BLaER1 treated with 17β-estradiol and CSF1 and Interleukin-3, amounts not matched to agents 10 nM and 100 nM (cell line): ENCODE results near the gene EIF4EBP2.

Experiments used
- H3K27ac ChIP-seq, 11 experiments: shearing (Covaris generic); formaldehyde crosslinking; 2 replicates each; pipeline ENCODE4 v1.8.1; 2022
- H3K27me3 ChIP-seq, 11 experiments: shearing (Covaris generic); formaldehyde crosslinking; 2 replicates each; pipeline ENCODE4 v1.8.1; 2022
- H3K36me3 ChIP-seq, 11 experiments: shearing (Covaris generic); formaldehyde crosslinking; 2 replicates each; pipeline ENCODE4 v1.8.1; 2022
- H3K4me1 ChIP-seq, 10 experiments: shearing (Covaris generic); formaldehyde crosslinking; 2 replicates each; pipeline ENCODE4 v1.8.1; 2022
- H3K4me2 ChIP-seq, 11 experiments: shearing (Covaris generic); formaldehyde crosslinking; 2 replicates each; pipeline ENCODE4 v1.8.1; 2022
- H3K4me3 ChIP-seq, 10 experiments: shearing (Covaris generic); formaldehyde crosslinking; 2 replicates each; pipeline ENCODE4 v1.8.1; 2022
- H3K9ac ChIP-seq, 11 experiments: shearing (Covaris generic); formaldehyde crosslinking; 2 replicates each; pipeline ENCODE4 v1.8.1; 2022
- H3K9me3 ChIP-seq, 11 experiments: shearing (Covaris generic); formaldehyde crosslinking; replicated peaks in 1 of 11; 2 replicates each; pipeline ENCODE4 v1.8.1; 2022
- H4K20me1 ChIP-seq, 11 experiments: shearing (Covaris generic); formaldehyde crosslinking; 2 replicates each; pipeline ENCODE4 v1.8.1; 2022
- Cebpa-rat ChIP-seq, 11 experiments: shearing (Covaris generic); IDR thresholded peaks; 2 replicates each; pipeline ENCODE4 v1.8.1; 2022

The EIF4EBP2 gene, protein sequence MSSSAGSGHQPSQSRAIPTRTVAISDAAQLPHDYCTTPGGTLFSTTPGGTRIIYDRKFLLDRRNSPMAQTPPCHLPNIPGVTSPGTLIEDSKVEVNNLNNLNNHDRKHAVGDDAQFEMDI

DNA sequence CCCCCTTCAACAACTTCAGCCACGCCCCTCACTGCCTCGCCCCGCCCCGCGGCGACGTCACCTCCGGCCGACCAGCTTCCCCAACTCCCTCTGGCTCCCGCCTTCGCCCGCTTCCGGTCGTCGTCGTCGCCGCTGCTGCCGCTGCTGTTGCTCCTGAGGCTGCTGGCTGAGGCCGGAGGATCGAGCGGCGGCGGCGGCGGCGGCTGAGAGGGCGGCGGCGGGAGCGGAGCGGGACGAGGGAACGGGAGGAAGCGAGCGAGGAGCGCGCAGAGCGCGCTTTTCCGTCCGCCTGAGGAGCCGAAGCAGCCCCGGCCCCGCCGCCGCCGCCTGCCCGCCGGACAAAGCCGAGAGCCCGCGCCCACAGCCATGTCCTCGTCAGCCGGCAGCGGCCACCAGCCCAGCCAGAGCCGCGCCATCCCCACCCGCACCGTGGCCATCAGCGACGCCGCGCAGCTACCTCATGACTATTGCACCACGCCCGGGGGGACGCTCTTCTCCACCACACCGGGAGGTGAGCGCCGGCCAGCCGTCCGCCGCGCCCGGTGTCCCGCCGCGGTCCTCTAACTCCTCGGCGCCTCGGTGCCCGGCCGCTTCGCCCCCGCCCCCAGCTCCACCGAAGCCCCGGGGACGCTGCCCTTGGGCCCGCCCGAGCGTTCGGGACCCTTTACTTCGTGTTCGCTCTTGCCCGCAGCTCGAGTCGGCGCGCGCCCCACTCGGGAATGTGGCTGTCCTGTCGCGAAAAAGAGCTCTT lies at the start of gene EIF4EBP2:
TSS of gene EIF4EBP2 (plus strand) at position 110 of the 751 bp plus-strand sequence. CDS start at position 367, 257 bp downstream.
- H3K4me3 ChIP-seq = peak within 1 kb of the TSS; percentile 87 to 99 (median 94)
- H3K4me1 ChIP-seq = peaks cover 27 to 39% (median 34%) of the 10 kb centered on the region in 10 experiments
- H3K27ac ChIP-seq = peak within 1 kb of the TSS; percentile 80 to 99 (median 95)
- no peaks in the 10 kb centered on the region for H3K27me3 ChIP-seq
- TF ChIP-seq Cebpa-rat (IDR thresholded peaks at IDR 0.05) = no peak
- peaks cover 0 to 20% (median 12%) of the 10 kb centered on the region in 11 experiments; a peak in 16 of 22 replicates for H3K36me3 ChIP-seq
- peaks cover 30 to 44% (median 40%) of the 10 kb centered on the region in 11 experiments for H4K20me1 ChIP-seq
- H3K9me3 ChIP-seq = no peaks in the 10 kb centered on the region
- H3K4me2 ChIP-seq = peak within 1 kb of the TSS; percentile 89 to 99 (median 95)
- H3K9ac ChIP-seq = peak within 1 kb of the TSS; percentile 92 to 99 (median 97)

DNA sequence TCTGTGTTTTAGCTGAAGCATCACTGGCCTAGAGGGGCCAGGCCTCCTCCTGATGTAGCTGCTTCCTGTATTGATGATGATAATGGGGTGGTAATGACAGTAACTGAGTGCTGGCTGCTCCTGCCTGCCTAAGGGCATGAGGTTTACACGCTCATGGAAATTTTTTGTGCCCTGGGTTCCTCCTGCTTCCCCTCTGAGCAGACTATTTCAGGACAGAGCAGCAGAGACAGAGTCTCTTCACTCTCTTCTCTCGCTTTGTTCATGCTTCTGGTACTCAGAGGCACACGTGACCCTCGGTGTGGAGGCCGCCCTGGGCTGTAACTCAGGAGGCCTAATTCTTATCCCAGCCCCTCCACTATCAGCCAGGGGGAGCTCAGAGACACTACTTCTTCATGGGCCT lies 49.4 kb upstream of the EIF4EBP2 start:
- Histone ChIP-seq H3K36me3 (no peaks in the 10 kb centered on the region), H3K4me1 (peaks cover 38 to 77% (median 65%) of the 10 kb centered on the region in 10 experiments), H3K27me3 (peaks cover 0 to 54% (median 0%) of the 10 kb centered on the region in 11 experiments; a peak in 5 of 22 replicates), H3K9ac (peak overlapping the region in 9 of 11 experiments; percentile 54 to 79 (median 71); a peak in 19 of 22 replicates), H3K4me3 (peak overlapping the region in 4 of 10 experiments; percentile 20 to 54 (median 32); a peak in 4 of 20 replicates), H3K4me2 (peak overlapping the region; percentile 68 to 92 (median 85)), H3K27ac (peak overlapping the region; percentile 27 to 89 (median 81); a peak in 21 of 22 replicates), H3K9me3 (no peaks in the 10 kb centered on the region), H4K20me1 (no peaks in the 10 kb centered on the region; a peak in 2 of 22 replicates)
- no peak for TF ChIP-seq Cebpa-rat (IDR thresholded peaks at IDR 0.05)

DNA sequence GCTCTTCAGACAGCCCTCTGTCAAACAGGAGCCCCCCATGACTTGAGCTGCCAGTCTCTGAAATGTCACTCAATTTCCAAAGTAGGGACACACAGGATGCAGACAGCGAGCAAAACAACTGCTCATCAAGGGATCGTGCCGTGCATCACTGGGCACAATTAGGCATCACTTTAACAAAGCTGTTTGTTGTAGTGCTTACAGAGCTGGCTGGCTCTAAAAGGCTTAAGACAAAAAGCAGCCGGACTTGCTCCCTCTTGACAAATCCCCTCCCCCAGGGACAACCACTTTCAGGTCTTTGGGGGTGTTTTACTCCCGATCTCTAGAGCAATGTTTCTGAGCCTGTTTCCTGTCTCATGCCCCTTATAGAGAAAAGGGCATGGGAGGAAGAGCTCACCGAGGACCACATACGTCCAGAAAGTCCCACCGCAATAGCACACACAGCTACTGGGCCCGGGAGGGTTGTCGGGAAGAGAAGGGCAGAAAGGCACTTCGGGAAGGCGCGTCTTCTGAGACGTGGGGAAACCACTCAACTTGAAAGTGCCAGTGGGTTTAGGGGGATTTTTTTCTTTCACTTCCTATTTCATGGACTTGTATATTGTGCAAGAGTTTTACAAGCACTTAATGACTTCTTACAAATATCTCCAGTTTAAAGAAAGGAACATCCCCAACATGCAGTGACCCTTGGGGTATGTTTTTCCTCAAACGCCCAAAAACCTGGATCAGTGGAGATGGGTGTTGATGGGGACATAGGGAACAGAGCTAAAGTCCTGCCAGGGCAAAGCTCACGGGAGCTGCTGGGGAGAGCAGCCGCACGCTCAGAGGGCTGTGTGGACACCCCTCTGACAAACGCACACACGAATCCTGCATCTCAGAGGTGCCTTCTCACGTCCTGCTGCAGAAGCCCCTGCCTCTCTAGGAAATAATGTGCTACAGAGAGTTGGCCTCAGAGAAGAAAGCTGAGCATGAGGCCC lies 48.6 kb upstream of the EIF4EBP2 start:
- Histone ChIP-seq H3K36me3 (no peaks in the 10 kb centered on the region), H4K20me1 (no peaks in the 10 kb centered on the region; a peak in 1 of 22 replicates), H3K4me3 (peak overlapping the region in 9 of 10 experiments; percentile 16 to 54 (median 29); a peak in 12 of 20 replicates), H3K4me1 (peaks cover 38 to 77% (median 65%) of the 10 kb centered on the region in 10 experiments), H3K27ac (peak overlapping the region; percentile 27 to 89 (median 81); a peak in 21 of 22 replicates), H3K9ac (peak overlapping the region in 10 of 11 experiments; percentile 30 to 79 (median 70); a peak in 19 of 22 replicates), H3K9me3 (no peaks in the 10 kb centered on the region), H3K4me2 (peak overlapping the region; percentile 68 to 92 (median 85)), H3K27me3 (peaks cover 0 to 47% (median 0%) of the 10 kb centered on the region in 11 experiments; a peak in 5 of 22 replicates)
- peak; percentile 77 to 96 (median 93) for TF ChIP-seq Cebpa-rat (IDR thresholded peaks at IDR 0.05)

DNA sequence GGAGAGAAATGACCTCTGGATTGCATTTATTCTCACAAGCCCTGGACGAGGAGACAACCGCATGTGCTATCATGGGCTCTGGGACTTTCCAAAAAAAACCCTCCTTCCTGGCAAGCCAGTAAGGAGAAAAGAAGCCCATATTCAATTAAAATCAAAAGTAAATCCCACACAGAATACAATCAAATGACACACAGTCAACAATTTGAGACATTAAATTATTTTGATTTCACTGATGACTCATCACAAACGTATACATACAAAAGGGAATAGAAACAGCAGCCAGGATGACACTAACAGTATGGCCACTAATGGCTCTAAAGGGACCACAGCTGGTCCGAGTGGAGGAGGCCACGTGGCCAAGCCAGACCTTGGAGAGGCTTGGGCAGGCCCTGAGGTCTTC lies 46.4 kb upstream of the EIF4EBP2 start:
- TF ChIP-seq Cebpa-rat (IDR thresholded peaks at IDR 0.05) = no peak
- no peak overlapping the region for H3K9ac ChIP-seq
- peak overlapping the region in 10 of 11 experiments; percentile 20 to 92 (median 44); a peak in 18 of 22 replicates for H3K4me2 ChIP-seq
- H3K9me3 ChIP-seq = no peaks in the 10 kb centered on the region
- H4K20me1 ChIP-seq = no peaks in the 10 kb centered on the region
- no peak overlapping the region for H3K4me3 ChIP-seq
- peak overlapping the region in 6 of 11 experiments; percentile 21 to 61 (median 34); a peak in 10 of 22 replicates for H3K27ac ChIP-seq
- H3K27me3 ChIP-seq = peaks cover 0 to 31% (median 0%) of the 10 kb centered on the region in 11 experiments; a peak in 3 of 22 replicates
- no peaks in the 10 kb centered on the region for H3K36me3 ChIP-seq
- H3K4me1 ChIP-seq = peaks cover 41 to 74% (median 65%) of the 10 kb centered on the region in 10 experiments

DNA sequence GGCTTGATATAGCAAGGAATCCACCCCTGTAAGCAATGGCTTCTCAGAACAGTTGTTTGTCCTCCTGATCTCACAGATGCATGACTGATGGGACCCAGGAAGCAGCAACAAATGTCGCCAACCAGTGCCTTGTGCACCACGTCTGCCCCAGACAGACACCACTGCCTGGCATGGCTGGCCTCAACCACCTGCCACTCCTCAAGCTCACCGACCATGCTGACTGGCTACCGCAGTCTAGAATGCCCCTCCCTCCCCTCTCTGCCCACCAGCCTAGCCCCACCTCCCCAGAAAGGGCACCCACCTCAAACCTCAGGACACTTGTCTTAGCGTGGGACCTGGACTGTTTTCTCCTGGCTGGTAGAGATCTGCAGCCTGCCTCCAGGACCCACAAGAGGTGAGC lies 45.5 kb upstream of the EIF4EBP2 start:
- peak overlapping the region in 5 of 11 experiments; percentile 15 to 61 (median 32); a peak in 6 of 22 replicates for H3K27ac ChIP-seq
- H3K9me3 ChIP-seq = no peaks in the 10 kb centered on the region
- no peak overlapping the region for H3K9ac ChIP-seq
- TF ChIP-seq Cebpa-rat (IDR thresholded peaks at IDR 0.05) = no peak
- H3K27me3 ChIP-seq = peaks cover 0 to 32% (median 0%) of the 10 kb centered on the region in 11 experiments; a peak in 3 of 22 replicates
- H3K36me3 ChIP-seq = no peaks in the 10 kb centered on the region
- peak overlapping the region; percentile 20 to 92 (median 40); a peak in 21 of 22 replicates for H3K4me2 ChIP-seq
- no peak overlapping the region for H3K4me3 ChIP-seq
- no peaks in the 10 kb centered on the region; a peak in 1 of 22 replicates for H4K20me1 ChIP-seq
- H3K4me1 ChIP-seq = peaks cover 47 to 72% (median 64%) of the 10 kb centered on the region in 10 experiments

DNA sequence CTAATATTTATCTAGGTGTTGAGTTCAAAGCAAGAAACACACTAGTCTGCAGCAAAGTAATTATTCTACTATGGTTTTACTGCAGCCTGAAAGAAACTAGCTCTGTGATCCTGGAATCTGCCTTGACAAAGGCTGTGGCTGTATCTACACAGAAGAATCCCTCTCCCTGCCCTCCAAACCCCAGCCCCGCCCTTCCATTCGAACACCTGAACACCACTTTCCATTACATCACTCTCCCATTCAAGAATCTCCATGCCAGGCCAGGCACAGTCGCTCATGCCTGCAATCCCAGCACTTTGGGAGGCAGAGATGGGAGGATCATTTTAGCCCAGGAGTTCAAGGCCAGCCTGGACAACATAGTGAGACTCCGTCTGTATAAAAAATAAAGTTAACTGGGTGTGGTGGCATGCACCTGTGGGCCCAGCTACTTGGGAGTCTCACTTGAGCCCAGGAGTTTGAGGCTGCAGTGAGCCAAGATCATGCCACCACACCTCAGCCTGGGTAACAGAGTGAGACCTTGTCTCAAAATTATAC lies 44.9 kb upstream of the EIF4EBP2 start:
- no peaks in the 10 kb centered on the region; a peak in 1 of 22 replicates for H4K20me1 ChIP-seq
- peak overlapping the region in 9 of 11 experiments; percentile 20 to 92 (median 32); a peak in 13 of 22 replicates for H3K4me2 ChIP-seq
- no peaks in the 10 kb centered on the region for H3K36me3 ChIP-seq
- no peak for TF ChIP-seq Cebpa-rat (IDR thresholded peaks at IDR 0.05)
- H3K27ac ChIP-seq = 0 out of 22 replicates have a peak overlapping the region, but pooled peaks of 2 of the 11 experiments have one; percentile 3 to 61
- no peak overlapping the region for H3K9ac ChIP-seq
- H3K27me3 ChIP-seq = peaks cover 0 to 30% (median 0%) of the 10 kb centered on the region in 11 experiments; a peak in 3 of 22 replicates
- H3K9me3 ChIP-seq = no peaks in the 10 kb centered on the region
- no peak overlapping the region for H3K4me3 ChIP-seq
- H3K4me1 ChIP-seq = peaks cover 53 to 72% (median 64%) of the 10 kb centered on the region in 10 experiments

DNA sequence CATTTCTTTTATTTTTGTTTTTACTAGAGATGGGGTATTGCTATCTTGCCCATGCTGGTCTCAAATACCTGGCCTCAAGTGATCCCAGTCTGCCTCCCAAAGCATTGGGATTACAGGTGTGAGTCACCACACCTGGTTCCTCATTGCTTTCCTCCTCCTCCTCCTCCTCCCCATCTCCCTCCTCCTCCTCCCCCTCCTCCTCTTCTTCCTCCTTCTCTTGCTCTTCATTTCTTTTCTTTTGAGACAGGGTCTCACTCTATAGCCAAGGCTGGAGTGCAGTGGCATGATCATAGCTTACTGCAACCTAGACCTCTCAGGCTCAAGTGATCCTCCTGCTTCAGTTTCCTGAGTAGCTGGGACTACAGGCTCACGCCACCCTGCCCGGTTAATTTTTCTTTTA lies 43.7 kb upstream of the EIF4EBP2 start:
- Histone ChIP-seq H3K9ac (no peak overlapping the region), H3K4me2 (no peak overlapping the region), H3K4me1 (peaks cover 49 to 68% (median 59%) of the 10 kb centered on the region in 10 experiments), H3K9me3 (no peaks in the 10 kb centered on the region), H3K27ac (no peak overlapping the region), H3K4me3 (no peak overlapping the region), H3K36me3 (no peaks in the 10 kb centered on the region), H4K20me1 (no peaks in the 10 kb centered on the region; a peak in 2 of 22 replicates), H3K27me3 (peaks cover 0 to 28% (median 0%) of the 10 kb centered on the region in 11 experiments; a peak in 2 of 22 replicates)
- no peak for TF ChIP-seq Cebpa-rat (IDR thresholded peaks at IDR 0.05)
